Stimulated activated CD8-positive, alpha-beta memory T cell treated with anti-CD3 and anti-CD28 coated beads, Interleukin-12 subunit alpha, Interleukin-12 subunit beta, amount 100 ng/mL, for 24 hours (primary cell): Measurements from ENCODE around the gene LGI4.

ENCODE experiments used
- DNase-seq: peaks from one replicate; pipeline ENCODE4 v3.0.0-alpha.2; 2020; ENCODE audit errors: extremely low read depth

The LGI4 gene

GRCh38 chr19:35134601-35135242 lies at the start of gene LGI4:
TSS of gene LGI4 (minus strand) at chr19:35135059. CDS start at chr19:35134680, 379 bp downstream.
- no peak for DNase-seq

- DNase-seq = no peak
Measured at GRCh38 chr19:35184267-35184666, 49.4 kb upstream of the LGI4 start.

GRCh38 chr19:35181387-35181786 lies 46.5 kb upstream of the LGI4 start:
- DNase-seq = no peak

GRCh38 chr19:35179830-35180229 lies 45.0 kb upstream of the LGI4 start:
- DNase-seq = no peak

GRCh38 chr19:35178701-35179100 lies 43.8 kb upstream of the LGI4 start:
- DNase-seq = no peak

GRCh38 chr19:35177377-35178274 lies 42.8 kb upstream of the LGI4 start:
- DNase-seq = no peak

- no peak for DNase-seq
Measured at GRCh38 chr19:35176181-35176570, 41.3 kb upstream of the LGI4 start.

GRCh38 chr19:35174226-35174625 lies 39.4 kb upstream of the LGI4 start:
- DNase-seq = no peak

- no peak for DNase-seq
Measured at GRCh38 chr19:35171730-35172129, 36.9 kb upstream of the LGI4 start.

GRCh38 chr19:35170359-35171061 lies 35.7 kb upstream of the LGI4 start:
- no peak for DNase-seq

GRCh38 chr19:35169221-35169995 lies 34.5 kb upstream of the LGI4 start:
- no peak for DNase-seq

- DNase-seq = no peak
Measured at GRCh38 chr19:35168196-35168595, 33.3 kb upstream of the LGI4 start.

- no peak for DNase-seq
Measured at GRCh38 chr19:35167251-35168119, 32.6 kb upstream of the LGI4 start.

GRCh38 chr19:35166100-35167063 lies 31.5 kb upstream of the LGI4 start:
- DNase-seq = no peak

GRCh38 chr19:35165200-35166058 lies 30.6 kb upstream of the LGI4 start:
- DNase-seq = no peak

GRCh38 chr19:35164418-35164817 lies 29.6 kb upstream of the LGI4 start:
- no peak for DNase-seq

- DNase-seq = no peak
Measured at GRCh38 chr19:35162471-35163326, 27.8 kb upstream of the LGI4 start.

- DNase-seq = no peak
Measured at GRCh38 chr19:35161434-35161743, 26.5 kb upstream of the LGI4 start.
